OCI-LY1 (cell line): ENCODE measurements around the gene NT5DC1.

Experiments used
- H2AFZ ChIP-seq: fragments of 200-600 bp; sonication (generic), shearing (Covaris generic); 2 replicates; pipeline ENCODE4 v1.6.0; 2014; ENCODE audit warnings: antibody characterized with exemption, mild to moderate bottlenecking, low read length
- H3F3A ChIP-seq: fragments of 200-600 bp; sonication (generic), shearing (Covaris generic); 2 replicates; pipeline ENCODE4 v1.6.0; 2014; ENCODE audit warnings: mild to moderate bottlenecking, antibody characterized with exemption, low read length, moderate library complexity; ENCODE audit not compliant: insufficient read depth
- H3K27ac ChIP-seq: fragments of 200-600 bp; sonication (generic); 2 replicates; pipeline ENCODE4 v1.5.1; 2014; ENCODE audit warnings: low read length, mixed run types, mild to moderate bottlenecking, low read depth; ENCODE audit not compliant: poor library complexity, severe bottlenecking
- H3K27me3 ChIP-seq: fragments of 200-600 bp; sonication (generic); 2 replicates; pipeline ENCODE4 v1.6.0; 2014; ENCODE audit warnings: antibody characterized with exemption, mild to moderate bottlenecking, low read length, moderate library complexity; ENCODE audit not compliant: insufficient read depth
- H3K36me3 ChIP-seq: fragments of 200-600 bp; sonication (generic); 2 replicates; pipeline ENCODE4 v1.6.1; 2014; ENCODE audit warnings: mild to moderate bottlenecking, antibody characterized with exemption, low read length, moderate library complexity, mixed read lengths; ENCODE audit not compliant: insufficient read depth
- H3K4me1 ChIP-seq: fragments of 200-600 bp; sonication (generic); 2 replicates; pipeline ENCODE4 v1.5.1; 2014; ENCODE audit warnings: mild to moderate bottlenecking, low read length, moderate library complexity; ENCODE audit not compliant: insufficient read depth, severe bottlenecking
- H3K4me2 ChIP-seq: fragments of 200-600 bp; sonication (generic), shearing (Covaris generic); 2 replicates; pipeline ENCODE4 v1.6.1; 2014; ENCODE audit warnings: low read length
- H3K4me3 ChIP-seq: fragments of 200-600 bp; sonication (generic); 2 replicates; pipeline ENCODE4 v1.5.1; 2014; ENCODE audit warnings: low read length, low read depth, mild to moderate bottlenecking, mixed read lengths; ENCODE audit not compliant: poor library complexity, severe bottlenecking
- H3K79me2 ChIP-seq: fragments of 200-600 bp; shearing (Covaris generic); 2 replicates; pipeline ENCODE4 v1.6.1; 2016; ENCODE audit warnings: mixed run types, low read length, mixed read lengths; ENCODE audit not compliant: insufficient read depth
- H3K9ac ChIP-seq: fragments of 200-600 bp; sonication (generic), shearing (Covaris generic); 2 replicates; pipeline ENCODE4 v1.6.1; 2014; ENCODE audit warnings: mild to moderate bottlenecking, low read length, mixed read lengths
- H3K9me2 ChIP-seq: fragments of 200-600 bp; sonication (generic), shearing (Covaris generic); 2 replicates; pipeline ENCODE4 v1.6.1; 2014; ENCODE audit warnings: low read depth, mild to moderate bottlenecking, low read length, mixed read lengths
- H3K9me3 ChIP-seq: fragments of 200-600 bp; shearing (Covaris generic); 2 replicates; pipeline ENCODE4 v1.6.1; 2014; ENCODE audit warnings: low read length, mixed read lengths
- H4K20me1 ChIP-seq: fragments of 200-600 bp; sonication (generic), shearing (Covaris generic); 2 replicates; pipeline ENCODE4 v1.6.0; 2016; ENCODE audit warnings: mild to moderate bottlenecking, low read length; ENCODE audit not compliant: insufficient read depth
- CTCF ChIP-seq: fragments of 200-600 bp; sonication (generic), shearing (Covaris generic); IDR thresholded peaks from 2 replicates; pipeline ENCODE4 v1.5.1; 2017; ENCODE audit warnings: mild to moderate bottlenecking, antibody characterized with exemption, low read length, moderate library complexity, mixed read lengths
- EZH2 ChIP-seq: fragments of 200-600 bp; sonication (generic), shearing (Covaris generic); IDR thresholded peaks from 2 replicates; pipeline ENCODE4 v1.8.0; 2017; ENCODE audit warnings: borderline replicate concordance, mixed run types, mild to moderate bottlenecking, antibody characterized with exemption, low read length, moderate library complexity, mixed read lengths

NT5DC1 gene

GRCh38 chr6:116180375-116180774 is 79.7 kb downstream of the NT5DC1 start:
- no peaks in the 10 kb centered on the region for H3F3A ChIP-seq
- no peaks in the 10 kb centered on the region for H3K4me1 ChIP-seq
- H3K9me3 ChIP-seq: no peaks in the 10 kb centered on the region
- no peaks in the 10 kb centered on the region for H3K9me2 ChIP-seq
- H4K20me1 ChIP-seq: no peaks in the 10 kb centered on the region
- H3K27ac ChIP-seq: no peak overlapping the region
- H3K27me3 ChIP-seq: no peaks in the 10 kb centered on the region
- H3K79me2 ChIP-seq: no peaks in the 10 kb centered on the region
- no peak overlapping the region for H3K9ac ChIP-seq
- no peak overlapping the region for H3K4me2 ChIP-seq
- no peak for TF ChIP-seq EZH2
- no peak for TF ChIP-seq CTCF
- H3K4me3 ChIP-seq: no peak overlapping the region
- H2AFZ ChIP-seq: no peak overlapping the region
- H3K36me3 ChIP-seq: no peaks in the 10 kb centered on the region

GRCh38 chr6:116189472-116189871 is 88.8 kb downstream of the NT5DC1 start:
- Histone ChIP-seq H3K79me2 (no peaks in the 10 kb centered on the region), H2AFZ (no peak overlapping the region), H3F3A (no peaks in the 10 kb centered on the region)

GRCh38 chr6:116190550-116190949 is 89.9 kb downstream of the NT5DC1 start:
- H3K9ac ChIP-seq: no peak overlapping the region
- H4K20me1 ChIP-seq: no peaks in the 10 kb centered on the region
- 0 out of 2 replicates have a peak, but pooled peaks cover 2% of the 10 kb centered on the region for H3K9me3 ChIP-seq
- H3K27ac ChIP-seq: no peak overlapping the region
- no peaks in the 10 kb centered on the region for H3K4me1 ChIP-seq
- H3K27me3 ChIP-seq: no peaks in the 10 kb centered on the region
- no peaks in the 10 kb centered on the region for H3F3A ChIP-seq
- no peak overlapping the region for H2AFZ ChIP-seq
- no peak overlapping the region for H3K4me2 ChIP-seq
- H3K79me2 ChIP-seq: no peaks in the 10 kb centered on the region
- H3K36me3 ChIP-seq: no peaks in the 10 kb centered on the region
- TF ChIP-seq EZH2 (no peak), CTCF (no peak)
- H3K4me3 ChIP-seq: no peak overlapping the region
- no peaks in the 10 kb centered on the region for H3K9me2 ChIP-seq

More at GRCh38 chr6:116189472-116189871, 88.8 kb downstream of the NT5DC1 start:
- H3K36me3 ChIP-seq: no peaks in the 10 kb centered on the region
- H3K9ac ChIP-seq: no peak overlapping the region
- no peaks in the 10 kb centered on the region for H3K4me1 ChIP-seq
- no peaks in the 10 kb centered on the region for H3K9me2 ChIP-seq
- no peak overlapping the region for H3K4me3 ChIP-seq
- H3K9me3 ChIP-seq: 0 out of 2 replicates have a peak, but pooled peaks cover 2% of the 10 kb centered on the region
- no peak overlapping the region for H3K4me2 ChIP-seq
- no peak overlapping the region for H3K27ac ChIP-seq
- TF ChIP-seq EZH2 (no peak), CTCF (no peak)
- H3K27me3 ChIP-seq: no peaks in the 10 kb centered on the region
- H4K20me1 ChIP-seq: no peaks in the 10 kb centered on the region
